ENCODE data around the gene EIF2B2.

EIF2B2 gene

DNA sequence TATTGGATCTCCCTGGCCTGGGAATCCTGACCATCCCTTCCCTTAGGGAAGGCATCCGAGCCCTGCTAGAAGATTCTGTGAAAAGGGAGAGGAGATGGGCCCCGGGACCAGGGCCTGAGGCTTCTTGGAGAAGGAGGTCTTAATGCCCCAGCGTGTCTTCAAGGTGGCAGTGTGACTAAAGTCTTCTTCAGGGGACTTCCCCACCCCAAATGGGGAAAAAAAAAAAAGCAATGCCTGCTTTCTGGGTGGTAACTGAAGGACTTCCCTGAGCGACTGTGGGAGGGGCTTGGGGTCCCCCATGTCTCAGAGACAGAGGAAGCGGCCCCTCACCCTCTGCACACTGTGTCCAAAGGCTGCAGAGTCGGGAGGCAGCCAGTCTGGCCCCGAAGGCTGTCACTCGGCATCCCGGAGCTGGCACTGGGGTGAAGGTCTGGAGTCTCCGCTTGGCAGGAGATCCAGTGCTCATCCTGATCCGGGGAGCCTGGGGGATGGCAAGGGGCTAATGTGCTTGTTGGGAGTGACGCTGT lies 39.5 kb upstream of the EIF2B2 start:
- Mint-ChIP-seq H3K27me3 (peaks cover 54% of the 10 kb centered on the region), H3K27ac (no peak overlapping the region), H3K36me3 (no peaks in the 10 kb centered on the region), H3K4me3 (no peak overlapping the region), H3K4me1 (peaks cover 3% of the 10 kb centered on the region), H3K9me3 (no peaks in the 10 kb centered on the region)
- DNase-seq: no peak
- CTCF ChIA-PET: interaction anchor here (0.9 to 2.9 kb wide), 4 partner anchors 18 to 116 kb away, joined by 3 to 16 read pairs (median 4); no protein-coding TSS in a partner anchor

DNA sequence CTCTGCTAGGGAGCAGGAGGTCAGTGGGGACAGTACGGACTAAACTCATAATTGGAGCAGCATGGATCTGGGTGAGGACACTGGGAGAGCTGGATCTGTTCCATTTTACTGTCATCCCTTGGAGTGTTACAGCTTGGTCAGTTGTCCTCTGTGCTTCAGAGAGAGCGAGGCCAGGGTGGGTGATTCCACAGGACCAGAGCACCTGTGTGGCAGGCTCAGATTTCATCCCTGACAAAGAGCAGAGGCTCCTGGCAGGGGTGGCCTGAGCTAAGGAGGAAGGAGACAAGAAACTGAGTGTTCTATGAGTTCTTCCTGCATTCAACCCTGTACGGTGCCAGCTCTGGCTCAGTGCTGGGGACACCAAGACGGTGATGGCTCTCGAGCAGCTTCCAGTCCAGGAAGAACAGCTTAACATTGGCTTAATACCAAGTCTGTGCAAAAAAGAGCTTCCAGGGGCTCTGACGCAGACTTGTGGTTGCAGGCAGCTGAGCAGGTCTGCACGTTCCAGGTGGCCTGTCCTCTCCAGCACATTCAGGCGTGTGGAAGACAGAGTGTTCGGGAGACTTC lies 38.9 kb upstream of the EIF2B2 start:
- CTCF ChIA-PET: interaction anchor here (0.9 to 2.1 kb wide), 5 partner anchors 18 to 125 kb away, joined by 3 to 11 read pairs (median 4); no protein-coding TSS in a partner anchor
- no peak for DNase-seq
- Mint-ChIP-seq H3K9me3 (no peaks in the 10 kb centered on the region), H3K4me3 (no peak overlapping the region), H3K27ac (no peak overlapping the region), H3K36me3 (no peaks in the 10 kb centered on the region), H3K27me3 (peaks cover 54% of the 10 kb centered on the region), H3K4me1 (peaks cover 3% of the 10 kb centered on the region)

DNA sequence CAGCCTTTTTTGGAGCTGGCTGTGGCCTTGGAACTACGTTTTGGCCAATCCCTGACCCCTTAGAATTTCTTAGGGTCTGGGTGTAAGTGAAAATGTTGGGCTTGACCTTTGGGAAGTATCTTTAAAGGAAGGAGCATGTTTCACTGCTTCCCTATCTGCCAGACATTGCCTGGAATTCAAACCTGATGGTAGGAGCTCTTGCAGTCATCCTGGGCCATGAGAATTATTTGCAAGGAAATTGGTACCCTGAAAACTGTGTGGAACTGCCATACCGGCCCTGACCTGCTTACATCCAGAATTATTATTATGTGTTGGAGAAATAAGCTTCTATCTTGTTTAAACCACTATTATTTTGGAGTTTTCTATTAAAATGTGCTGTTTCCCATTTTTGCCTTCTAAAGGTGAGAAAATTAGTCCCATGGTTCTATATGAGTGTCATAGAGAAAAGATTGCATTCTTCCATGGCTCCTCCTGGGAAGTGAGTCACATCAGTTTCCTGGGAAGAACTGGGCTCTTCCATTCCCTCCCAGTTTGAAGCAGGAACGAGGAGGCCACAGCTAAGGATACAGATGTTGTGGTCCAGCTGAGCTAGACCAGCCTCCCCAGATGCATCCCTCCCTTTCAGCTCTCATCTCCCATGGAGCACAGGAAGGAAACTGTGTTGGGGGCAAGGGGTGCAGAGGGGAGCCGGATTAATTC lies 37.8 kb upstream of the EIF2B2 start:
- Mint-ChIP-seq H3K4me3 (no peak overlapping the region), H3K9me3 (no peaks in the 10 kb centered on the region), H3K27ac (no peak overlapping the region), H3K36me3 (no peaks in the 10 kb centered on the region), H3K27me3 (peaks cover 52% of the 10 kb centered on the region), H3K4me1 (peaks cover 3% of the 10 kb centered on the region)
- no peak for DNase-seq
- CTCF ChIA-PET: interaction anchor here (1.4 to 2.1 kb wide), 4 partner anchors 19 to 124 kb away, joined by 4 to 11 read pairs (median 6); no protein-coding TSS in a partner anchor

DNA sequence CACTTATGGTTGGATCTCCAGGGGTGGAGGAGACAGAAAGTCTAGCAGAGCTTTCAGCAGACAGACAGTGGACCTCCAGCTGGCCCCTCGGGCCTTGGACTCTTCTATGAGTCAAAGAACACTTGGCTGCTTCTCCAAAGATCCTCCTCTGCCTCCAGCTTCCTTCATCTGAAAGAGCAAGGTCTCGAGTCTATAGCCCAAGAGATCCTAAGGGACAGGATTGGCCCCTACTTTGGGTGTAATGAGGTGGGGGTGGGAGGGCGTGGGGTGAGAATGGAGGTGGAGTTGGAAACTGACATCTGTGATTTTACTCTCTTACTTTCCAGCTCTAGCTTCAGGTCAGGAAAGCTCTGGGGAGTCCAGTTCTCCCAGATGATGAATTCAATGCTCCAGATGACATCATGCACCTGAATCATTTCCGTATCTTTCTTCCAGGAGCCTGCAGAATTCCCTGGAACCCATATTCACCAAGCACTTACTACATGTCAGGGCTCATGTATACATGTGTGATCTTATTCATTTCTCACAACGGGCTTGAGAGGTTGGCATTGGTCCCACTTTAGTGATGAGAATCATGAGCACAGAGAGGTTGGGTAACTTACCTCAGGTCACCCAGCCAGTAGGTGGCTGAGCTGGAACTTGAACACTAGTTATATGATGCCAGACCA lies 37.1 kb upstream of the EIF2B2 start:
- peaks cover 3% of the 10 kb centered on the region for H3K4me1 Mint-ChIP-seq
- peaks cover 55% of the 10 kb centered on the region for H3K27me3 Mint-ChIP-seq
- no peaks in the 10 kb centered on the region for H3K9me3 Mint-ChIP-seq
- CTCF ChIA-PET: interaction anchor here (1.4 to 2.1 kb wide), 3 partner anchors 20 to 123 kb away, joined by 4 to 11 read pairs (median 9); no protein-coding TSS in a partner anchor
- no peak overlapping the region for H3K4me3 Mint-ChIP-seq
- no peaks in the 10 kb centered on the region for H3K36me3 Mint-ChIP-seq
- no peak overlapping the region for H3K27ac Mint-ChIP-seq
- DNase-seq: no peak

DNA sequence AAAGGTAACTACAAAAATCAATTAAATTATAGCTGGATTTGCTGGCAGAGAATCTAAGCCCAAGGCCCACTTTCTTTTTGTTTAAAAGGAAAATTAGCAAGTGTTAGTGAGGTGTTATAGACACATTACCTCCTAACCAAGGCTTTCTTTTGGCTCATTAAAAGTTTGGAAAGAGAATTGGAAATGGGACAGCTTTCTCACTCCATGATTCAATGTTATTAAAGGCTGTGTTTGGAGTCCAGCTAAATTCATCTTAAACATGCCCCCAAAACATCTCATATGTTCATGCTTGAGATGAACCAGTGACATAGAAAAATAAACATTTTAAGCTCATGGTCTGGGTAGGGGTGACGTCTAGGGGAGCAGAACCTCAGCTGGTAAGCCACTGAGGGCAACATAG lies 33.9 kb upstream of the EIF2B2 start:
- Mint-ChIP-seq H3K4me1 (peaks cover 3% of the 10 kb centered on the region), H3K36me3 (no peaks in the 10 kb centered on the region), H3K27me3 (peaks cover 40% of the 10 kb centered on the region), H3K27ac (no peak overlapping the region), H3K9me3 (no peaks in the 10 kb centered on the region), H3K4me3 (no peak overlapping the region)
- DNase-seq: no peak
- CTCF ChIA-PET: interaction anchor here (0.8 to 0.9 kb wide), 2 partner anchors 18 to 108 kb away, joined by 3 read pairs; no protein-coding TSS in a partner anchor

DNA sequence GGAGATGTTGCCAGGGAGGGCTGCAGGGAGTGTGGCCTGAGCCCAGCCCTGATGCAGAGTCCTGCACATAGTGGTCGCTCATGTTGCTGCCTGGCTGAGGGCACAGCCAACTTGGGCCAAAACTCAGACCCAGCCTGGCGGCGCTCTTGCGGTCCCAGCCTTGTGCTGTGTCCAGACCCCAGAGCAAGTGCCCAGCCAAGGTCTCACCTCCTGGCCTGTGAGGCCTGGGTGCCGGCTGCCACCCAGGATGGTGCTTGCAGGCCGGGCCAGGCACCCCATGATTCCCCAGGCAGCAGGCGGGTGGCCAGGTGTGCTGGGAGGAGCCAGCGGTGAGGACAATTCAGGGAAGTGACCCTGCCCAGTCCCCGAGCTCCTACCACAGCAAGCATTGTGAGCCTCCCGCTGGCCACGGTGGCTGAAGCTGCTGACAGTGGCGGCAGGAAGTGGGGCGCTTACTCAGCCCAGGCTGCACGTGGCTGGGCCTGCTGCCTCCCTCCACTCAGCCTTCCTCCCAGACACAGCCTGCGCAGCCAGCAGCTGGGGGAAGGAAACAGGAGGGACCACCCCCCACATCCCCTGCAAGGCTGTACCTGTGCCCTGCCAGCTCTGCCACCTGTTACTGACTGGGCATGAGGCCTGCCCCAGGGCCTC lies 29.6 kb upstream of the EIF2B2 start:
- no peak overlapping the region for H3K27ac Mint-ChIP-seq
- H3K4me1 Mint-ChIP-seq: peaks cover 3% of the 10 kb centered on the region
- DNase-seq: peak; percentile 38
- no peak overlapping the region for H3K4me3 Mint-ChIP-seq
- no peaks in the 10 kb centered on the region for H3K36me3 Mint-ChIP-seq
- peaks cover 29% of the 10 kb centered on the region for H3K27me3 Mint-ChIP-seq
- H3K9me3 Mint-ChIP-seq: no peaks in the 10 kb centered on the region
- CTCF ChIA-PET: interaction anchor here (1.0 to 1.7 kb wide), 3 partner anchors 27 to 115 kb away, joined by 3 to 4 read pairs (median 3); no protein-coding TSS in a partner anchor

DNA sequence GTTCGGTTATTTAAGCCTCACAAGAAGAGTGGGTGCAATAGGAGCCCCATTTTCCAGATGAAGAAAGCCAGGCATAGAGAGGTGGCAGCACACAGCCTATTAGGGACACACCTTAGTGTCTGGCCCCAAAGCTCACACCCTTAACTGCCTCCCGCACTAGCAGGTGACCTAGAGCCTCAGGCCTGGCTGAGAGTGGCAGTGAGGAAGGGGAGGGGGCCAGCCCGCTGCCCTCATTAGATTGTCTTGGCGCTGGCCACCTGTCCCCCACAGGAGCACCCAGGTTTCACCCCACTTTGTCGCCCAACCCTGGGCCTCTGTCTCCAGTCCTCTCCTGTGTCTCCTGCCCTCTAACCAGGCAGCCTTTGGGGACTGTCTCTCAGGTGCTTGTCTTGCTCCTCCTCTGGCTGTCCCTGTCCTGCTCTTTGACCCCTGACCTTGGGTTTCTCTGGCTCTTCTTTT lies 28.8 kb upstream of the EIF2B2 start:
- Mint-ChIP-seq H3K27ac (no peak overlapping the region), H3K36me3 (no peaks in the 10 kb centered on the region), H3K27me3 (peaks cover 28% of the 10 kb centered on the region), H3K4me1 (peaks cover 3% of the 10 kb centered on the region), H3K9me3 (no peaks in the 10 kb centered on the region), H3K4me3 (no peak overlapping the region)
- no peak for DNase-seq
- CTCF ChIA-PET: interaction anchor here (1.0 to 1.7 kb wide), 3 partner anchors 28 to 115 kb away, joined by 3 to 4 read pairs (median 3); no protein-coding TSS in a partner anchor

DNA sequence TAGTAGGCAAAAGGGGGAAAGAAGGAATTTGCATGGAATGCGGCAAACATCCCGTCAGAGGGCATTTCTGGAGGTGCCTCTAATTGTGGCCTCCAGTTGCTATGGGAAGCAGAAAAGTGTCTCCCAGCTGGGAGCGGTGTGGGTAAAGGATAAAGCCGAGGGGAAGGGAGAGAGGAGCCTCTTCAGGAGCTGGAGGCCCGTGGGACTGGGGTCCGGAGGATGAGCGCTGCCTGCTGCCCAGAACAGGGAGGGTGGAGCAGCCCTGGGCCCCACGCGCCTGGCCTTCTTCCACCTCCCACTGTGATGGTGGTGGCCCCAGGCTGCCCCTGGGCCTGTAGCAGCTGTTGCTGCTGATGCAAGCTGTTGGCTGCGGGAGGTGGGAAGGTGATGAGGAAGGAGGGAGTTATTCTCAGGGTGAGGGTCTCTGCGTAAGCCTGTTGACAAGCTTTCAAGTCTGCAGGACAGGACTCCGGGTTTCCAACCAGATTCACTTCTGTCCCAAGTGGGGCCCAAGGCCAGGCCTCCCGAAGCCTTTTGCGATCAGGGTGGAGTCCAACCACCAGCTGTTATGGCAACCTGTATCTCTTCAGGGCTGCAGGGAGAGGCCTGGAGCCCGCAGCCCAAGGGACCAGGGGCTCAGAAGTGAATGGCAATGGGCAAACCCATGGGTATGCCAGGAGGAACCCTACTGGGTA lies 28.2 kb upstream of the EIF2B2 start:
- H3K4me1 Mint-ChIP-seq: peaks cover 3% of the 10 kb centered on the region
- CTCF ChIA-PET: interaction anchor here (1.3 to 1.7 kb wide), 3 partner anchors 28 to 114 kb away, joined by 3 to 4 read pairs (median 3); no protein-coding TSS in a partner anchor
- no peaks in the 10 kb centered on the region for H3K36me3 Mint-ChIP-seq
- no peak for DNase-seq
- H3K4me3 Mint-ChIP-seq: no peak overlapping the region
- H3K9me3 Mint-ChIP-seq: no peaks in the 10 kb centered on the region
- no peak overlapping the region for H3K27ac Mint-ChIP-seq
- peaks cover 23% of the 10 kb centered on the region for H3K27me3 Mint-ChIP-seq

DNA sequence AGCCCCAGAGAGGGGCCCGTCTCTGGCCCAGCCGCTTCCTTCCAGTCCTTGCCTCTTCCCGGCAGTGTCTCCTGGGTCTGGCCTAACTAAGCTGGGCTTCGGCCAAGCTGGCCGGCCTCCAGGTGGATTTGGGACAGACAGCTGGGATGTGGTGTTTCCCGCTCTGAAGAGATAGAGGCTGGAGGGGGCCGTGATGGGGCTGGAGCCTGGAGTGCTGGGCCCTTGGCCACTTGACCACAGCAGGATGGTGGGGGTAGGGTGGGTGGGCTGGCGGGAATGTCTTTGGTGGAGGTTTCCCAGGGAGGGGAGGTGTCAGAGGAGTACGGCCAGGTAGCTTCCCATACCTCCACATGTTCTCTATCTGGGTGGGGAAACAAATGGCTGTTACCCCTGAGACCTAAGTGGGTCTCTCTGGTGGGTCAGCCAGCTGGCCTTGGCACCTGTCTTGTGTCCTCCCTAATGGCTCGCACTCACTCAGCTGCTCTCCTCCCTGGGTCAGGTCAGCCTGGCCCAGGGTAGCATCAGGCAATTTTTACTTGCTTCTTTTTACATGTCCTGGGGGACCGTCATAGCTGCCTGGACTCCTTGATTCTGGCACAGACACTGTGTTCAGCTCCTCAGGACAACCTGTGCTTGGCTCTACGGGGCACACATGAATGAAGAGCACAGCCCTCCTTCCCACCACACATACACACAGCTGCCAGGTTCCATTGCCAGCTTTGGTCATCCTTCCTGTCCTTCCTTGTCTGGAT lies 27.5 kb upstream of the EIF2B2 start:
- no peaks in the 10 kb centered on the region for H3K36me3 Mint-ChIP-seq
- H3K4me3 Mint-ChIP-seq: no peak overlapping the region
- H3K9me3 Mint-ChIP-seq: no peaks in the 10 kb centered on the region
- H3K4me1 Mint-ChIP-seq: peaks cover 3% of the 10 kb centered on the region
- no peak for DNase-seq
- H3K27ac Mint-ChIP-seq: no peak overlapping the region
- H3K27me3 Mint-ChIP-seq: peaks cover 22% of the 10 kb centered on the region
- CTCF ChIA-PET: interaction anchor here (0.6 to 1.7 kb wide), 3 partner anchors 29 to 113 kb away, joined by 3 to 4 read pairs (median 3); no protein-coding TSS in a partner anchor

DNA sequence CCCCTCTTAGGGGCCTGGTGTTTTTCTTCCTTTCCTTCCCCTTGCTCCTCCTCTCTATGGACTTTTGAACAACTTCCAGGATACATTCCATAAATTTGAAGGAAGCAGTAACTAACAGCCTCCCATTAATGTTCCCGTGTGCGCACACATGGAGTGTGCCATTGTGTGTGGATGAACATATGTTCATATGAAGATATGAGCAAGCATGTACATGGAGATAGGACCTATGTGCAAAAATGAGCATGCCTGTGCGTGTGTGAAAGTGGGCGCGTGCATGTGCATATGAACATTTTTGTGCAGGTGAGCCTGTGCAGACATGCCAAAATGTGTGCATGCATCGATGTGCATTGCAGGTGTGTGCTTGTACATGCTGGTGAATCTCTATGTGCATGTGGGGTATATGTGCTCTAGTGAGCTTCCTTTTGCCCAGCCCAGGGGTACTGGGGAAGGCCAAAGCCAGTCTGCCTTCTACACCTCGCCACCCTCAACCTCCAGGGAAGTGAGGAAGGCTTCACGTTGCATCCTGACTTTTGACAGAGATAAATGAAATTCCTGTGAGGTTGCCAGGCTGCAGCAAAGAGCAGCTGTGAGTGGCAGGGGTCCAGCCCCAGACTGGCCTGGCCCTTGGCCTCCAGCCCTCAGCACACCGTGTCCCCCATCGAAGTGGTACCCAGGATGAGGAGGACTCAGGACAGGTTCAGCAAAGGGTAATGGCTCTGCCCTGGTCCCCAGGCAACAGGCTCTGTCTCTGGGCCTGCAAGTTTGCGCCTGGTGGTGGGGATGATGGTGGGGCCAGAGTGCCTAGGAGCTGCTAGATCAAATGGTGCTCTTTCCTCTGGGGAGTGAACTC lies 26.2 kb upstream of the EIF2B2 start:
- CTCF ChIA-PET: interaction anchor here (1.3 kb wide), 1 partner anchor 113 kb away, joined by 3 read pairs; no protein-coding TSS in a partner anchor
- Mint-ChIP-seq H3K36me3 (no peaks in the 10 kb centered on the region), H3K9me3 (no peaks in the 10 kb centered on the region), H3K27me3 (peaks cover 19% of the 10 kb centered on the region), H3K27ac (no peak overlapping the region), H3K4me1 (peaks cover 3% of the 10 kb centered on the region), H3K4me3 (no peak overlapping the region)
- DNase-seq: no peak

DNA sequence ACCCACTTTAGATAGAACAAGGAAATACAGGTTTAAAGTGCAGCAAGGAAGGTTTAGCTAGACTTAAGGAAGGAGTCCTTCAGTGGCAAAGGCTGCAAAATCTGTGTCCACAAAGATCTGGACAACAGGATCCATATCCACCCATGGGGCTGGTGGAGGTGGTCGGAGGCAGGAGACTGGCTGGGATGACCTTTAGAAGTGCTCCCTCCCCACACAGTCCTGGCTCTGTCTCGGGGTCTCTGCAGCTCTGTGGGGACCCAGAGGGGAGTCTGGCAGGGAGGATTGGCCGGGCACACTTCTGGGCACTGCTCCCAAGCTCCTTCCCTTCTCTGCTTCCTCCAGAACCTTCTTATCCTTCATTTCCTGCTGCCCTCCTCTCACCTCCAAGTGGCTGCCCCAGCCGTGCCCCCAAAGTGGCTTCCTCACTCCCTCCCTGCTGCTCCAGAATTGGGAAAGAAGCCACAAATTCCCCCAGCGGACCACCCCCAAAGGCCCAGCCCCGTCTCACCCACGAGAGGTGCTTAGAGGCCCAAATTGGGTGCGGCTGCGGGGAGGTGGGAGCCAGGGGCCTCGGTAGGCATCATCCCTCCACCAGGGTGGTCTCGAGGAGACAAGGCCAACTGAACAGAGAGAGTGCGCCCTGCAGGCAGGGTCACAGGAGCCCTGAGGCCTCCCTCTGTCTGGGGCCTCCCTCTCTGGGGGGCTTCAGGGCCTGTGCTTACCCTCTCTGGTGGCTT lies 25.4 kb upstream of the EIF2B2 start:
- DNase-seq: no peak
- Mint-ChIP-seq H3K4me1 (peaks cover 3% of the 10 kb centered on the region), H3K27me3 (peaks cover 21% of the 10 kb centered on the region), H3K36me3 (no peaks in the 10 kb centered on the region), H3K4me3 (no peak overlapping the region), H3K9me3 (no peaks in the 10 kb centered on the region), H3K27ac (no peak overlapping the region)
- CTCF ChIA-PET: interaction anchor here (1.0 to 1.3 kb wide), 2 partner anchors 112 to 648 kb away, joined by 3 read pairs; no protein-coding TSS in a partner anchor
